H9 (cell line): ENCODE data around the gene TCF23. TPM values are rescaled to one million over a fixed set of nuclear protein-coding genes. Genes with fewer than 3 reads are reported as not detected.

Source experiments
- DNase-seq: peaks from one replicate; pipeline ENCODE4 v3.0.0-alpha.2; 2017
- H2AFZ ChIP-seq: one replicate; pipeline ENCODE4 v1.6.1; 2013; ENCODE audit warnings: mild to moderate bottlenecking, low read length, control low read depth, moderate library complexity
- H2AK5ac ChIP-seq: 2 replicates; pipeline ENCODE4 v1.6.1; 2013; ENCODE audit warnings: low read length, control low read depth, mixed read lengths; ENCODE audit not compliant: insufficient read length
- H2BK120ac ChIP-seq: one replicate; pipeline ENCODE4 v1.6.1; 2013; ENCODE audit warnings: low read depth, mild to moderate bottlenecking, low read length, control low read depth, inconsistent platforms; ENCODE audit not compliant: poor library complexity, severe bottlenecking
- H2BK12ac ChIP-seq: 2 replicates; pipeline ENCODE4 v1.6.1; 2013; ENCODE audit warnings: low read length, control low read depth, mixed read lengths, low read depth; ENCODE audit not compliant: insufficient read length
- H2BK15ac ChIP-seq: 2 replicates; pipeline ENCODE4 v1.6.1; 2013; ENCODE audit warnings: low read depth, low read length, control low read depth
- H2BK20ac ChIP-seq: one replicate; pipeline ENCODE4 v1.6.1; 2013; ENCODE audit warnings: low read depth, mild to moderate bottlenecking, low read length, control low read depth, inconsistent platforms; ENCODE audit not compliant: poor library complexity, severe bottlenecking
- H2BK5ac ChIP-seq: 2 replicates; pipeline ENCODE4 v1.6.1; 2013; ENCODE audit warnings: low read length, control low read depth, mixed read lengths; ENCODE audit not compliant: insufficient read length
- H3K14ac ChIP-seq: 2 replicates; pipeline ENCODE4 v1.6.1; 2013; ENCODE audit warnings: low read length, control low read depth; ENCODE audit not compliant: insufficient read depth
- H3K18ac ChIP-seq: 2 replicates; pipeline ENCODE4 v1.6.1; 2013; ENCODE audit warnings: low read depth, mild to moderate bottlenecking, mixed read lengths, low read length, control low read depth; ENCODE audit not compliant: insufficient read length
- H3K23ac ChIP-seq: 2 replicates; pipeline ENCODE4 v1.6.1; 2013; ENCODE audit warnings: low read length, control low read depth, mixed read lengths, low read depth; ENCODE audit not compliant: insufficient read length
- H3K23me2 ChIP-seq: 2 replicates; pipeline ENCODE4 v1.6.1; 2013; ENCODE audit warnings: low read depth, mild to moderate bottlenecking, mixed read lengths, low read length, control low read depth; ENCODE audit not compliant: insufficient read length, poor library complexity, severe bottlenecking
- H3K27ac ChIP-seq: 2 replicates; pipeline ENCODE4 v1.5.1; 2013; ENCODE audit warnings: low read length, control low read depth, mixed read lengths, low read depth; ENCODE audit not compliant: insufficient read length
- H3K27me3 ChIP-seq: 2 replicates; pipeline ENCODE4 v1.6.1; 2013; ENCODE audit warnings: low read length, control low read depth, inconsistent platforms; ENCODE audit not compliant: insufficient read depth
- H3K4ac ChIP-seq: 2 replicates; pipeline ENCODE4 v1.6.1; 2013; ENCODE audit warnings: low read depth, mild to moderate bottlenecking, control low read depth, inconsistent platforms, low read length, moderate library complexity
- H3K4me1 ChIP-seq: 2 replicates; pipeline ENCODE4 v1.6.1; 2013; ENCODE audit warnings: low read length, control low read depth, inconsistent platforms; ENCODE audit not compliant: insufficient read depth
- H3K4me2 ChIP-seq: 2 replicates; pipeline ENCODE4 v1.6.1; 2013; ENCODE audit warnings: low read length, control low read depth, mixed read lengths; ENCODE audit not compliant: insufficient read length, insufficient read depth
- H3K56ac ChIP-seq: 2 replicates; pipeline ENCODE4 v1.6.1; 2013; ENCODE audit warnings: low read depth, mild to moderate bottlenecking, mixed read lengths, low read length, control low read depth; ENCODE audit not compliant: insufficient read length
- H3K79me1 ChIP-seq: 2 replicates; pipeline ENCODE4 v1.6.1; 2013; ENCODE audit warnings: low read depth, mild to moderate bottlenecking, moderate library complexity, low read length, control low read depth, inconsistent platforms; ENCODE audit not compliant: insufficient read depth, poor library complexity, severe bottlenecking
- H3K79me2 ChIP-seq: 2 replicates; pipeline ENCODE4 v1.6.1; 2013; ENCODE audit warnings: low read length, control low read depth, inconsistent platforms; ENCODE audit not compliant: insufficient read depth
- H3K9ac ChIP-seq: 2 replicates; pipeline ENCODE4 v1.6.1; 2013; ENCODE audit warnings: low read length, control low read depth, mixed read lengths; ENCODE audit not compliant: insufficient read length; ENCODE audit errors: extremely low read depth
- H3K9me3 ChIP-seq: one replicate; pipeline ENCODE4 v1.6.1; 2013; ENCODE audit warnings: low read depth, low read length, inconsistent platforms; ENCODE audit not compliant: control insufficient read depth
- H3T11ph ChIP-seq: one replicate; pipeline ENCODE4 v1.6.1; 2013; ENCODE audit warnings: mild to moderate bottlenecking, low read length, control low read depth, inconsistent platforms
- H4K20me1 ChIP-seq: one replicate; pipeline ENCODE4 v1.6.1; 2013; ENCODE audit not compliant: control insufficient read depth, insufficient read length, insufficient read depth
- H4K5ac ChIP-seq: 2 replicates; pipeline ENCODE4 v1.6.1; 2013; ENCODE audit warnings: low read depth, mild to moderate bottlenecking, mixed read lengths, low read length, control low read depth; ENCODE audit not compliant: insufficient read length
- H4K8ac ChIP-seq: replicated peaks from 2 replicates; pipeline ENCODE4 v1.6.1; 2013; ENCODE audit warnings: low read length, control low read depth, mixed read lengths, low read depth; ENCODE audit not compliant: insufficient read length
- H4K91ac ChIP-seq: 2 replicates; pipeline ENCODE4 v1.6.1; 2013; ENCODE audit warnings: low read depth, mild to moderate bottlenecking, moderate library complexity, mixed read lengths, low read length, control low read depth; ENCODE audit not compliant: insufficient read length
- H3K27ac Mint-ChIP-seq, 3 experiments: 2 replicates in 2 of 3; 3 replicates in 1 of 3; pipeline ENCODE4 v1.8.0; 2020 to 2021; ENCODE audit warnings: mixed read lengths in 3 of 3, mild to moderate bottlenecking in 1 of 3, moderate library complexity in 1 of 3
- H3K27me3 Mint-ChIP-seq: 2 replicates; pipeline ENCODE4 v1.8.0; 2021; ENCODE audit warnings: low read depth, mild to moderate bottlenecking, moderate library complexity, mixed read lengths
- H3K36me3 Mint-ChIP-seq, 3 experiments: 2 replicates in 2 of 3; 3 replicates in 1 of 3; pipeline ENCODE4 v1.8.0; 2020 to 2021; ENCODE audit warnings: low read depth in 3 of 3, mixed read lengths in 3 of 3; ENCODE audit not compliant: insufficient read depth in 1 of 3
- H3K4me1 Mint-ChIP-seq, 2 experiments: 2 replicates each; pipeline ENCODE4 v1.8.0; 2020; ENCODE audit warnings: mixed read lengths in 2 of 2
- H3K4me3 Mint-ChIP-seq, 2 experiments: 2 replicates in 1 of 2; 3 replicates in 1 of 2; pipeline ENCODE4 v1.8.0; 2020 to 2021; ENCODE audit warnings: mild to moderate bottlenecking in 2 of 2, mixed read lengths in 2 of 2, moderate library complexity in 1 of 2
- H3K9me3 Mint-ChIP-seq, 2 experiments: 2 replicates in 1 of 2; 3 replicates in 1 of 2; pipeline ENCODE4 v1.8.0; 2020; ENCODE audit warnings: mild to moderate bottlenecking in 2 of 2, mixed read lengths in 2 of 2, moderate library complexity in 1 of 2
- CTCF ChIP-seq: fragments of 200-600 bp; sonication (generic); conservative IDR thresholded peaks from 3 replicates; pipeline ENCODE4 v1.8.0; 2021; ENCODE audit warnings: antibody characterized with exemption, mild to moderate bottlenecking
- WGBS: extraction: QIAGEN DNeasy Blood & Tissue Kit; methylation state at CpG from one replicate; pipeline ENCODE4 v1.1.7; 2013; ENCODE audit warnings: missing lambda C conversion rate, low lambda C conversion rate, mixed read lengths; ENCODE audit not compliant: insufficient read length; ENCODE audit errors: extremely low coverage; 5-methylcytosine and 5-hydroxymethylcytosine counted together
- total RNA-seq: library from RNA; stranded (reverse); gene quantifications from 2 replicates; pipeline ENCODE4 v1.2.1, GENCODE V29; 2021

TCF23 gene
- total RNA-seq, 1 experiment from 2014 or later: not detected

DNA sequence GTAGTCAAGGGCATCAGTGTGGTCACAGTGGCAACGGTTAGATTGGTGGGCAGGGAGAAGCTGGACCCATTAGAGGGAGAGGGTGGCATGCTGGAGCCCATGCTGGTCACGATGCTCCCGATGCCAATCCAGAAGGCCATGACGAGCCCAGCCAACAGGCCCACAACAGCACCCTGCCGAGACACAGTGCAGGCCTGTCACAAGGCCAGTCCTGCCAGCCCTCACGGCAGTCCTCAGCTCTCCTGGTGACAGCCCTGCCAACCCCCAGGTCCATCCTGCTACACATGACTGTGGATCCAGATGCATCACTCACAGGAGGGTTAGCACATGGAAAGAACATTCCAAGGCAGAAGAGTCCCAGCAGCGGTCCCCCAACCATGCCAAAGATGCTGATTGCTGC lies 52.9 kb downstream of the TCF23 start:
- Histone ChIP-seq H4K5ac (no peak overlapping the region), H2BK120ac (no peak overlapping the region), H2AFZ (no peak overlapping the region), H3K27me3 (no peaks in the 10 kb centered on the region), H4K91ac (no peak overlapping the region), H2AK5ac (no peak overlapping the region), H3K79me1 (no peaks in the 10 kb centered on the region), H3K56ac (no peak overlapping the region), H2BK20ac (no peak overlapping the region), H3K79me2 (no peaks in the 10 kb centered on the region), H3K23me2 (no peaks in the 10 kb centered on the region), H3K9me3 (no peaks in the 10 kb centered on the region), H3K27ac (no peak overlapping the region), H2BK12ac (no peak overlapping the region), H3K4ac (no peak overlapping the region), H3K18ac (no peak overlapping the region), H3K4me1 (no peaks in the 10 kb centered on the region), H2BK15ac (no peak overlapping the region), H3T11ph (no peak overlapping the region), H4K20me1 (no peaks in the 10 kb centered on the region), H3K4me2 (no peak overlapping the region), H4K8ac (no peak overlapping the region), H3K23ac (no peak overlapping the region), H2BK5ac (no peak overlapping the region), H3K9ac (no peak overlapping the region), H3K14ac (no peak overlapping the region)
- Mint-ChIP-seq H3K9me3 (no peaks in the 10 kb centered on the region), H3K4me3 (no peak overlapping the region), H3K27me3 (no peaks in the 10 kb centered on the region), H3K4me1 (no peaks in the 10 kb centered on the region), H3K27ac (no peak overlapping the region), H3K36me3 (peaks cover 48 to 81% (median 71%) of the 10 kb centered on the region in 3 experiments)
- TF ChIP-seq CTCF: no peak
- DNase-seq: no peak
- WGBS: no CpG with 5 or more reads among the region's 7 CpGs
